ENCODE measurements around the gene CCDC116. TPM values are rescaled to one million over a fixed set of nuclear protein-coding genes. Genes with fewer than 3 reads are reported as not detected.
"Not testable (repeated sequence)": the region's sequence is repeated elsewhere in the genome, so short reads cannot be mapped to it uniquely, and the experiment has no call there.

CCDC116 gene
- polyA plus RNA-seq, 1 donor, result 0.58 TPM

DNA sequence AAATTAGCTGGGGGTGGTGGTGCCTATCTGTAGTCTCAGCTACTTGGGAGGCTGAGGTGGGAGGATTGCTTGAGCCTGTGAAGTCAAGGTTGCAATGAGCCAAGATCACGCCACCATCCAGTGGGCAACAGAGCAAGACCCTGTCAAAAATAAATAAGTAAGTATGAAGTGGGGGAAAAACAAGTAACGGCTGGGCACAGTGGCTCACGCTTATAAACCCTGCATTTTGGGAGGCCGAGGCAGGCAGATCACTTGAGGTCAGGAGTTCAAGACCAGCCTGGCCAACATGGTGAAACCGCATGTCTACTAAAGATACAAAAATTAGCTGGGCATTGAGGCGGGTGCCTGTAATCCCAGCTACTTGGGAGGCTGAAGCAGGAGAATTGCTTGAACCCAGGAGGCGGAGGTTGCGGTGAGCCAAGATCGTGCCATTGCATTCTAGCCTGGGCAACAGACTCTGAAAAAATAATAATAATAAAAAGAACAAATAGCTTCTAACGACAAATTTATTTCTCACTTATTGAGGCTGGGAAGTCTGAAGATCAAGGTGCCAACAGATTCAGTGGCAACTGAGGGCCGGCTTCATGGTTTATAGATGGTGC lies 22.9 kb upstream of the CCDC116 start:
- not testable (repeated sequence) for DNase-seq

DNA sequence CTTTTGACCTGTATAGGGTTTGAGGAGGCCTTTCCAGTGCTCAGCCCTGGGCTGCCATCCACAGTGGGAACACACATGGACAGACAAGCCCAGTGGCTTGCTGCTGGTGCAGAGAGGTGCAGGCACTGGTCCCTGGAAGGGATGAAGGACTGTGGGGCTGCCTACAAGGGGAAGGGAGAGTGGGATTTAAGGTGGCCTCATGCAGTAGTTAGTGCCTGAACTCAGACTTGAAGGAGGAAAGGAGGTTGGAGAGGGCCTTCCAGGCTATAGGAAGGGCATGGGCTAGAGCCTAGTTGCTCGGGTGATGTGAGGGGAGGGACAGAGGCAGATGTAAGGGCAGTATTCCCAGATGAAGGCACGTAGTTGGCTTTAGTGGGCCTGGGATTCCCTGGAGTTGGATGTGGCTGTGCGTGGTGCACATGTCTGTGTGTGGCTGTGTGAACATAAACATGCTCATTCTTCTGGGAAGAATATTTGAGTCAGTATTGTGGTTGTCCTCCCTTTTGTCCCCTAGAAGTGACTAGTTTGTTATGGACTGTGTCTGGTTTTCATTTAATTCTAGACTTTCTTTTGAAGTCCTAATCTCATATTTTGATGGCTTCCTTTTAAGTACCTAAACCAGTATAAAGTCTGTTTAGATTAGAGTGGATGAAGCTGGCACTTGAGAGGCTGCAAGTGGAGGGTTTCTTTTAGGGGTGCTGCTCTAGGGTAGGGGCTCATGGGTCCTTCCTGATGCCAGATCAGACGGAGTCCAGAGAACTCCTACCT lies 21.2 kb upstream of the CCDC116 start:
- no peak for DNase-seq

DNA sequence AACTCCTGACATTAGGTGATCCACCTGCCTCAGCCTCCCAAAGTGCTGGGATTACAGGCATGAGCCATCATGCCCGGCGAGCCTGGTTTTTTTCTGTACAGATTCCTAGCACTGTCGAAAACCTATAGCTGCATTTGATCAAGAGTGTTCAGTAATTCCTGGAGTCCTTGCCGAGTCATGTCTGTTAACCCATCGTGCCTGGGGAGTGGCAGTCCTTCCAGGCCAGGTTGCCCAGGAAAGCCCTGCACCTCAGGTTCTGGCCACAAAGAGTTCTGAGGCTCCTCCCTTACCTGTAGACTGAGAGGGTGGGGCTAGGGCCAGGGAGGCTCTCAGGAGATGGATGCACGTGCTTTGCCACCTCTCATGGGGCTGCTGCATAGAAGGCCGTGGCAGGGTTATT lies 19.7 kb upstream of the CCDC116 start:
- no peak for DNase-seq

DNA sequence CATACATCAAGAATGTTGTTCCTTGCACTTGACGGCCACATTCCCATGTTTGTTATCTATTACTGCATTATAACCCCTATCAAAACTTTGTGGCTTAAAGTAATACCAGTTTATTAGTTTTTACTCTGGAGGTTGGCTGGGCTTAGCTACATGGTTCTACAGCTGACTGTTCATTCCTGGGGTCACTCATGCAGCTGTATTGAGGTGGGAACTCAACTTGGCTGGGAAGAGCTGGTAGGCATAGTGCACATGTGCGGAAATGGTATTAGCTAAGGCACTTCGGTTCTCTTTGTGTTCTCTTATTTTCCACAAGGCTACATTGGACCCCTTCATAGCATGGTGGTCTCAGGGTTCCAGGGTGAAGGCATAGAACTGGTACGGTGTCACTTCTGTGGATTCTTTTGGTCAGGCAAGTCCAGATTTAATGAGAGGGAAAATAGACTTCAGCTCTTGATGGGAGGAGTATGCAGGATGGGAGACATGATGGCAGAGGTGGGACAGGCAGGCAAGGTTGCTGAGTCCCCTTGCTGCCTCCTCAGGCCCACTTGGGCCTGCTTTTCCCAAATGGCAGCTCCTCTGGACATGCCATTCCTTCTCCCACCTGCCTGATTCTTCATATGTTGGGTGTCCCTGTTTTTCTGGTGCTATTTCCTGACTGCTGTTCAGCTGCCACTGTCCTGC lies 18.9 kb upstream of the CCDC116 start:
- no peak for DNase-seq

- DNase-seq, result no peak
These were observed 16.8 kb upstream of the CCDC116 start for GRCh38 chr22:21615731-21616130.

GRCh38 chr22:21617337-21617736 lies 15.2 kb upstream of the CCDC116 start:
- DNase-seq, result not testable (repeated sequence)

DNA sequence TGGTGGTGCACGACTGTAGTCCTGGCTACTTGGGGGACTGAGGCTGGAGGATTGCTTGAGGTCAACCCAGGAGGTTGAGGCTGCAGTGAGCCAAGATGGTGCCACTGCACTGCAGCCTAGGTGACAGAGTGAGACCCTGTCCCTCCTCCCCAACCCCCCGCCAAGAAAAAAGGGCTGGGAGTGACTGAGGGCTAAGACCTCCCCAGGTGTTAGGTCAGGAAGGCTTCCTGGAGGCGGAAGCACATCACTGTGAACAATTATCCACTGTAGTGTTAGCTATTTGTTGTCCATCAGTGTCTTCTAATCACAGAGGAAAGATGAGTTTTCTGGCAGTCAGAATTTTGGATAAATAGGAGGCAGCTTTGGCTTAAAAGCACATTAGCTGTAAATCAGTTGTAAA lies 11.5 kb upstream of the CCDC116 start:
- DNase-seq, result no peak

DNA sequence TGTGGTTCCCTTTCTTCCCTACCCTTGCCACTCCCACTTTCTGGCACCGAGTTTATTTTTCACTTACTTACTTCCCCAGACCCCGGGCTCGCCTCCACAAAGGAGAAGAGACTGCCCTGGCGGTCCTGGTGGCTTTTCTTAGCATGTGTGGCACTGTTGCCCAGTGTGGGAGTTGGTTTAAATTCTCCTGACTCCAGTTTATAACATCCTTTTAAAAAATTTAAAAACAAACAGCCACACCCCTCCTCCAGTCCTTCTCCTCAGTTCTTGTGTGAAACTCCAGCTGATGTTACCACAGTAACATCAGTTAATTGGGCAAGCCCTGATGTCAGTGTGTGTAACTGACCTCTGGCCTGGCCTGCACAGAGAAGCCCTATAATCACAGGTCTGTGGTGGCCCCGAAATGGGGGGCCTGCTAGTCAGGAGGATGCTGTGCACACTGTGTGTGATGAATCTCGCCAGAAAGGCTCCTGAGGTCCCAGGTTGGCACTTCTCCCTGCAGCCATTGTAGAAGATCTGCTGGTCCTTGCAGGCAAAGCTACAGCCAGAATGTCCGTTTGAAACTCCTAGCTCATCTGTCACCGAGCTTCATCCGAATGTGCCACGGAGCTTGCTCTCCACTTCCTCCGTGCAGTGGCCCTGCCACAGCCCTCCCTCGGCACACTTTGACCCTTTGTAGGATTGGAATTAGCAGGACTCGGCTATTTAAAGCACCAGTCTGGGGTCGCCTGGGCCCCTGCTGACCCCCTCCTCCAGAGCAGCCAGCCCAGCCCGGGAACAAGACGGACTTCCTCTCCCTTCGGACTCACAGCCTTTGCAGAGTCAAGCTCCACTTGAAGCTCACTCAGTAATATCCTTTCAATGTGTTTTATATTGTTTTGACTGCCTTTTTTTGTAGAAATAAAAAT lies 10.3 kb upstream of the CCDC116 start:
- no peak for DNase-seq

DNA sequence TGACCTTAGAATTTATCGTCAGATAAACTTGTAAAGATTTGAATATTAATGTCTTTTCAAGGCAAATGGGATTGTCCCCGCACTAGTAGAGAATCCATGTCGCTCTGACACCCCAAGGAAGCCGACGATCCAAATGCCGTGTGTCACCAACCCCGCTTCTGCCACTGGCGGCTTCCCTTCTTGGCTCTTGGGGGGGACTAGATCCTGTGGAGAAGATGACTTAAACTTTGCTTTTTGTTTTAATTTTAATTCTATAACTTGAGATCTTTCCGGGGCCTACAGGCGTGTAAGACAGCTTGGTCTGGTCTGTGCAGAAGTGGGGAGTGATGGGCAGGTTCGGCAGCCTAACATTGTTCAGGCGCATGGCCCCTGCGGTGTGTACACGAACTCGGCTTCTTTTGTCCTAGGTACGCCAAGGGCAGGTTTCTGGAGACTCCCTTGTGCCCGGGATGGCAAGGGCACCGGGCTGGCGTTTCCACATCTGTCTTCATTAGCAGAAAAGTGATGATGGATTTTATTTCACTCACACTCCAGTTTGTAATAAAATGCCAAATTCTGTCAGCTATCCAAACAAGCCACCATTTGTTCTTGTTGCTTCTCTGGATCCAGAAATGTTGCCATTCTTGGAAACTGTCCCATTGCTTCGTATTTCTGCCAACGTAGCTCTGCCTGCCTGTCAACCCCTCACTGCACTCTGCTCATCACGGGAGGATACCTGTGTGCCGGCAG lies 9.5 kb upstream of the CCDC116 start:
- DNase-seq, result no peak

- no peak for DNase-seq
These were observed 9.0 kb upstream of the CCDC116 start for GRCh38 chr22:21623648-21623970.

DNA sequence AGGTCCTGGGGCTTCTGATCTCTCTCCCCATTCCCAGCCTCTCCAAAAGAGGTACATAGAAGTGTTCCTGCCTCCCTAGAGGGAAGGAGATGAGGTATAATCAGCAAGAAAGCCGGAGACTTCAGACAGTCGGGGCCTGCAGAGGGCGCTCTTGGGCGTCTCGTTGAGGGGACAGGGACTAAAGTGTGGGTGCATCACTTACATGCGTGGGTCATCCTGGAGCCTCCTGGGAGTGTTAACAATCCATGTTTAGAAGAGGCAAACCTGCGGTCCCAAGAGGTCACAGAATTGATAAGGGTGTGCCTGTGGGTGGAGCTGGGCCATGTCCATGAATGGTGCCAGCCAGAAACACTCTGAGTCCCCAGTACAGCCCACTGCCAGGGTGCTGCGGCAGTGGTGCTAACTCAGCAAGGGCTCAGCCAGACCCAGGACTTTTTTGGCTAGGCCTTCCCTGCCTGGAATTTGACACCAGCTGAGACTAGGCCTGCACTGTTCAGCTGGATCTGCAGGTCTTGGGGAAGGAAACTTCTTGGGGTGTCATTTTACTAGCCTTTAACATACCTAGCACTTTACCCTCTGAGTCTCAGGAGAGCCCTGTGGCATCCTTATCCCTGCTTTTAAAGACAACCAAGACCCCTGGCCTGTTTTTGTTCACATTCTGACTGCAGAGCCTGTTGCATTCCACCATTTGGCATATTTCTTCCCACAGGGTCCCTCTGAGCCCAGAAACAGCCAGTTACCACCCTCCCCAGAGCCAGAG lies 8.3 kb upstream of the CCDC116 start:
- DNase-seq, result no peak

GRCh38 chr22:21624880-21625791 lies 7.4 kb upstream of the CCDC116 start:
- no peak for DNase-seq

DNA sequence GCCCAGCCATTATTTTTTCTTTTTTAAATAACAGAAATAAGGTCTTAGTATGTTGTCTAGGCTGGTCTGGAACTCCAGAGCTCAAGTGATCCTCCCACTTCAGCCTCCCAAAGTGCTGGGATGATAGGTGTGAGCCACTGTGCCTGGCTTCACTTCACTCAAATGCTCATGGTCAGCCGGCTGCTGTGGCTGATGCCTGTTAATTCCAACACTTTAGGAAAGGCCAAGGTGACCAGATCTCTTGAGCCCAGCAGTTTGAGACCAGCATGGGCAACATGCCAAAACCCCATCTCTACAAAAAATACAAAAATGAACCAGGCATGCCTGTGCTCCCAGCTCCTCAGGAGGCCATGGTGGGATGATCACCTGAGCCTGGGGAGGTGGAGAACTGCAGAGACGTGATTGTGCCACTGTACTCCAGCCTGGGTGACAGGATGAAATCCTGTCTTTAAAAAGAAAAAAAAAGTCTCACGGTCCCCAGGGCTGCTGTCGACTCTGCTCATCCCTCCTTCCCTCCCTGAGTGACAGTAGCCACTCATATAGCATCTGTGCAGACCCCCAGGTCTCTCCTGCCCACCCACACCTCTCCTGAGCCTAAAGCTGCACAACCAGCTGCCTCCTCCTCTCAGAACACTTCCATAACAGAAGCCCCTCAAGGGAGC lies 6.4 kb upstream of the CCDC116 start:
- no peak for DNase-seq

GRCh38 chr22:21626735-21627469 lies 5.7 kb upstream of the CCDC116 start:
- no peak for DNase-seq

DNA sequence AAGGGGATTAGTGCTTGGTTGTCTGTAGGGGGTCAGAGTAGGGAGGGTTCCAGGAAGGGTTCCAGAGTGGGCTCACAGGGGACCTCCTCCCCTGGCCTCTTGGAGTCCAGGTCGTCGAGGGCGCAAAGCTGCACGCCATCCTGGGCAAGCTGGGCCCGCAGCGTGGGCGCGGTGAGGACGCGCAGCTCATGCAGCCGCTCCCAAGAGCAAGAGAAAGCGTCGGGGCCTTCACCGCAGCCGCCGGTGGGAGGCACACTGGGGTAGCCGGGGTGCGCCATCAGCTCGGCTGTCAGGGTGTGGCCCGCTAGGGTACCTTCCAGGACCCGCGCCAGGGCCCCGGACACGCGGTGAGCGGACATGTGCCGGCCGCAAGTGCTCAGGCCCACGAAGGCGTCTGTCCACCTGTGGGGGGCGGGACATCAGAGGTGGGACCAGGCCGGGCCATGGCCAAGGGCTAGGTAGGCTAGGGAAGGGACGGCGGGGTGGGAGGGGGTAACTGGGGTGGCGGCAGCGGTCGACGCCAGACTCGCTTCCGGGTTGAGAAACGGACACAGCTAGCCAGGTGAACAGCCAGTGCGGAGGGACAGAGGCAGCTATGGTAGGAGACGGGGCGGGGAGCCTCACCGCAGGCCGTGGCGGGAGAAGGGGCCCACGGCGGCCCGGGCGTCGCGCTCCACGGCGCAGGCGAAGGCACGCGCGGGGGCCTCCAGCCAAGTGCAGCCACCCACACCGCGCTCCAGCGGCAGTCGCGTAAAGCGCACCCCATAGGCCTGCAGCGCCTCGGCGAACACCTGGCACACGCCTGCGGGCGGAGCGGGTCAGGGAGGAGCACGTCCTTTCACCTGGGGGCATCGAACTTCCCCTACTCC lies 3.9 kb upstream of the CCDC116 start:
- no peak for DNase-seq

DNA sequence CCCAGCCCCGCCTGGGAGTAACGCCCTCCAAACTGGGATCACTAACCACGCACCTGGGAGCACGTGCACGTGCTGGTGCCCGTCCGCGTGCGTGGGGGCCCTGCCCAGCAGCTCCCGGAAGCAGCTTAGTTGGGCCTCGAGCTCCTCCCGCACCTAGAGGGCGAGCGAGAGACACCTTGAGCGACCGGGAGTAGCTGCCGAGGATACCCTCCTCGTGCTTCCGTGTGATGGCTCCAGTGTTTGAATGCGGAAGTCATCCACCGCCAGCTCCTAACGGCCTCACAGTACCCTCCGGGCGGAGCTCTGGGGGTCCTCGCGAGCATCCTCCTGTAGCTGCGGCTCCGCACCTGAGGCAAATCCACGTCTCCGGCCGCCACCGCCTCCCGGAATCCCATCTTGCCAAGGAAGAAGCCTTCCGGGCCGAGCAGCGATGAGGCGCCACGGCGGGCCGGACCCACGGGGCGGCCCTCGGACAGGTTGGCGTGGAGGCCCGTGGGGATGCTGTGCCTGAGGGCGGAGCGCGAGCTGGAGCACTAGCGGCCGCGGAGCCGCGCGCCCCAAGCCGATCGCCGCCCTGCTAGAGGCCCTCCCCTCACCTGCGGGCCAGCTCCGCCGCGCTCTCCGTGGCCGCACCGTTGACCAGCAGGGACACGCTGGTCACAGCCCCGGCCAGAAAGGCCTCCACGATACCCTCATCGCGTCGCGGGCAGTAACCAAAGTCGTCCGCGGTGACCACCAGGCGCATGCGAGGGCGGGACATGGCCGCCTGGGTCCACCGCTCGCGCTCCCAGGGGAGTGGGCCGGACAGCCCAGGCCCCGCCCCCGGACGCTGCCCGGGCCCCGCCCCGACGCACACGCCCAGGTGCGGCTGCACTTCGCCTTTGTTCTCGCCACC lies 3.1 kb upstream of the CCDC116 start, which contains the start of gene YDJC:
TSS of gene YDJC (minus strand) at position 768 of the 895 bp plus-strand sequence. CDS start at position 760, 8 bp downstream.
- DNase-seq, result peak; percentile 90
